CD14-positive monocyte (primary cell): ENCODE data around the gene STX8. TPM values are rescaled to one million over a fixed set of nuclear protein-coding genes. Genes with fewer than 3 reads are reported as not detected.

Source experiments
- DNase-seq, 3 donors: peaks; one replicate each; pipeline ENCODE4 v3.0.0-alpha.2; 2011 to 2022
- H2AFZ ChIP-seq: 2 replicates; pipeline ENCODE4 v1.6.0; 2012; ENCODE audit warnings: mild to moderate bottlenecking, low read depth, low read length, inconsistent platforms; ENCODE audit not compliant: insufficient read depth, poor library complexity, severe bottlenecking
- H3K27ac ChIP-seq, 2 donors: 1 replicate in 1 of 2; 2 replicates in 1 of 2; pipeline ENCODE4 v1.5.1; 2012 to 2013; ENCODE audit warnings: low read length in 2 of 2, control low read depth in 1 of 2, inconsistent platforms in 1 of 2, low read depth in 1 of 2, mild to moderate bottlenecking in 1 of 2
- H3K27me3 ChIP-seq, 2 donors: one replicate each; pipeline versions ENCODE4 v1.6.0 to v1.6.1; 2011 to 2013; ENCODE audit warnings: low read length in 2 of 2; ENCODE audit not compliant: control insufficient read depth in 2 of 2, insufficient read depth in 2 of 2
- H3K36me3 ChIP-seq, 2 donors: replicated peaks in 1 of 2; 1 replicate in 1 of 2; 2 replicates in 1 of 2; pipeline versions ENCODE4 v1.5.1 to v1.6.1; 2012 to 2013; ENCODE audit warnings: low read length in 2 of 2, control low read depth in 1 of 2, inconsistent platforms in 1 of 2, mild to moderate bottlenecking in 1 of 2; ENCODE audit not compliant: insufficient read depth in 2 of 2, control insufficient read depth in 1 of 2
- H3K4me1 ChIP-seq, 2 donors: 1 replicate in 1 of 2; 2 replicates in 1 of 2; pipeline versions ENCODE4 v1.5.1 to v1.6.1; 2012 to 2013; ENCODE audit warnings: low read length in 2 of 2, control low read depth in 1 of 2, inconsistent platforms in 1 of 2, mild to moderate bottlenecking in 1 of 2, moderate library complexity in 1 of 2; ENCODE audit not compliant: insufficient read depth in 2 of 2, control insufficient read depth in 1 of 2
- H3K4me2 ChIP-seq: replicated peaks from 2 replicates; pipeline ENCODE3; 2012; ENCODE audit warnings: low read length, moderate library complexity, mild to moderate bottlenecking; ENCODE audit not compliant: poor library complexity, severe bottlenecking; ENCODE audit errors: extremely low read depth
- H3K4me3 ChIP-seq, 3 experiments: fragments of 200-600 bp in 1 of 3; sonication (generic) in 1 of 3; replicated peaks in 1 of 3; 1 replicate in 2 of 3; 2 replicates in 1 of 3; pipeline ENCODE4 v1.5.1; 2011 to 2013; ENCODE audit warnings: low read length in 3 of 3, mild to moderate bottlenecking in 3 of 3, control low read depth in 2 of 3, low read depth in 2 of 3, inconsistent platforms in 1 of 3, moderate library complexity in 1 of 3
- H3K79me2 ChIP-seq: 2 replicates; pipeline ENCODE4 v1.6.0; 2012; ENCODE audit warnings: mild to moderate bottlenecking, control low read depth, inconsistent platforms, low read length, moderate library complexity; ENCODE audit not compliant: insufficient read depth
- H3K9ac ChIP-seq: 2 replicates; pipeline ENCODE4 v1.6.0; 2017; ENCODE audit warnings: low read length, mild to moderate bottlenecking; ENCODE audit not compliant: insufficient read depth, poor library complexity, severe bottlenecking
- H3K9me3 ChIP-seq, 2 donors: replicated peaks in 1 of 2; 1 replicate in 1 of 2; 2 replicates in 1 of 2; pipeline versions ENCODE4 v1.5.1 to v1.6.1; 2012 to 2013; ENCODE audit warnings: low read length in 2 of 2, control low read depth in 1 of 2; ENCODE audit not compliant: control insufficient read depth in 1 of 2, insufficient read depth in 1 of 2
- H4K20me1 ChIP-seq: 2 replicates; pipeline ENCODE4 v1.6.0; 2012; ENCODE audit warnings: mild to moderate bottlenecking, low read length, control low read depth, moderate library complexity; ENCODE audit not compliant: insufficient read depth
- H3K27ac Mint-ChIP-seq, 7 donors: one replicate each; pipeline ENCODE4 v1.8.0; 2020; ENCODE audit warnings: mild to moderate bottlenecking in 7 of 7, mixed read lengths in 7 of 7, moderate library complexity in 6 of 7, inconsistent platforms in 2 of 7
- H3K27me3 Mint-ChIP-seq, 3 donors: one replicate each; pipeline ENCODE4 v1.8.0; 2021 to 2022; ENCODE audit warnings: low read depth in 3 of 3, mild to moderate bottlenecking in 3 of 3, mixed read lengths in 3 of 3, moderate library complexity in 3 of 3, inconsistent platforms in 1 of 3
- H3K36me3 Mint-ChIP-seq, 2 donors: one replicate each; pipeline ENCODE4 v1.8.0; 2020; ENCODE audit warnings: mixed read lengths in 2 of 2, inconsistent platforms in 1 of 2, mild to moderate bottlenecking in 1 of 2
- H3K4me1 Mint-ChIP-seq: one replicate; pipeline ENCODE4 v1.8.0; 2020; ENCODE audit warnings: mild to moderate bottlenecking, mixed read lengths
- H3K4me3 Mint-ChIP-seq, 2 donors: one replicate each; pipeline ENCODE4 v1.8.0; 2020; ENCODE audit warnings: mild to moderate bottlenecking in 2 of 2, mixed read lengths in 2 of 2, moderate library complexity in 1 of 2
- H3K9me3 Mint-ChIP-seq, 7 donors: one replicate each; pipeline ENCODE4 v1.8.0; 2020 to 2022; ENCODE audit warnings: mixed read lengths in 7 of 7, mild to moderate bottlenecking in 6 of 7, moderate library complexity in 6 of 7, inconsistent platforms in 2 of 7
- WGBS: methylation state at CpG from one replicate; pipeline ENCODE4 v1.1.5; 2013; ENCODE audit warnings: missing lambda C conversion rate; ENCODE audit not compliant: insufficient coverage; 5-methylcytosine and 5-hydroxymethylcytosine counted together
- intact Hi-C, 2 donors: fragments of 100-400 bp; cut with micrococcal nuclease; formaldehyde crosslinking; loops; one replicate each; pipeline versions ENCODE4 v1.15.0 to v1.15.1; 2023
- polyA plus RNA-seq, 3 donors: library from polyadenylated mRNA; depleted of rRNA in 1 of 3; unstranded in 2 of 3; stranded (reverse) in 1 of 3; fragments of 300-500 nt in 2 of 3; fragments of >200 nt in 1 of 3; fragmentation: Illumina TruSeq in 2 of 3; gene quantifications; 1 replicate in 2 of 3; 2 replicates in 1 of 3; pipeline ENCODE4 v1.2.3, GENCODE V29; 2012 to 2021
- TF ChIP-seq, protein P1 (sequence below): fragments of 200-600 bp; IDR thresholded peaks from one replicate; pipeline ENCODE4 v1.8.0; 2022; ENCODE audit warnings: antibody characterized with exemption, mild to moderate bottlenecking

STX8 gene
- polyA plus RNA-seq, 3 donors = 44.4 to 170 (median 142) TPM

DNA sequence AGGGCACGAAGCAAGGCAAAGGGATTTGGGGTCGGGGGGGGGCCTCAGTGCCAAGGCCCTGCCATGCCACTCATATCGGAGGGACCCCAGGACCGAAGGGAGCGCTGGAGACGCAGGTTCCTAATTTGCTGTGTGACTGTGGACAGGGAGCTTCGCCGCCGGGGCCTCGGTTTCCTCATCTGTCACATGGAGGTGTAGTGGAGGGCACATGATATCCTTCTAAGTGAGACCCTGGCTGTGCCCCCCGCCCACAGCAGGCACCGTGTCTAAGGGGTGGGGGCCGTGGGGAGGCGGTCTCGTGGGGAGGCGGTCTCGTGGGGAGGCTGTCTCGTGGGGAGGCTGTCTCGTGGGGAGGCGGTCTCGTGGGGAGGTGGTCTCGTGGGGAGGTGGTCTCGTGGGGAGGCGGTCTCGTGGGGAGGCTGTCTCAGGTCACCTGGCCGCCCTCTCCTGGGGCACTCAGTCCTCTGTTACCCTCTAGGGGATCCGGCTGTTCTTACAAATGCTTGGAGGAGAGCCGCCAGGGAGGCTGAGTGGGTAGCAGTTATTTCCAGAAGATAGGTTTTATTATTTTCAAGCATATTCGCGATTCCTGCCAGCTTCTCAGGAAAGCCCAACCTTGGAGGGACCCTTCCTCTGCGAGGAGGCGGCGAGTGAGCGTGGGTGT is 349.4 kb downstream of the STX8 start:
- Mint-ChIP-seq H3K4me3 (no peak overlapping the region), H3K4me1 (no peaks in the 10 kb centered on the region), H3K27me3 (peaks cover 0 to 4% (median under 1%) of the 10 kb centered on the region in 3 donors), H3K27ac (no peak overlapping the region), H3K9me3 (no peaks in the 10 kb centered on the region), H3K36me3 (no peaks in the 10 kb centered on the region)
- intact Hi-C loops = no loop called here
- Histone ChIP-seq H2AFZ (no peak overlapping the region), H4K20me1 (no peaks in the 10 kb centered on the region), H3K79me2 (no peaks in the 10 kb centered on the region), H3K27me3 (no peaks in the 10 kb centered on the region), H3K4me2 (no peak overlapping the region), H3K27ac (no peak overlapping the region), H3K36me3 (no peaks in the 10 kb centered on the region), H3K9me3 (no peaks in the 10 kb centered on the region), H3K4me3 (no peak overlapping the region), H3K9ac (no peak overlapping the region), H3K4me1 (no peaks in the 10 kb centered on the region)
- TF ChIP-seq, protein P1, sequence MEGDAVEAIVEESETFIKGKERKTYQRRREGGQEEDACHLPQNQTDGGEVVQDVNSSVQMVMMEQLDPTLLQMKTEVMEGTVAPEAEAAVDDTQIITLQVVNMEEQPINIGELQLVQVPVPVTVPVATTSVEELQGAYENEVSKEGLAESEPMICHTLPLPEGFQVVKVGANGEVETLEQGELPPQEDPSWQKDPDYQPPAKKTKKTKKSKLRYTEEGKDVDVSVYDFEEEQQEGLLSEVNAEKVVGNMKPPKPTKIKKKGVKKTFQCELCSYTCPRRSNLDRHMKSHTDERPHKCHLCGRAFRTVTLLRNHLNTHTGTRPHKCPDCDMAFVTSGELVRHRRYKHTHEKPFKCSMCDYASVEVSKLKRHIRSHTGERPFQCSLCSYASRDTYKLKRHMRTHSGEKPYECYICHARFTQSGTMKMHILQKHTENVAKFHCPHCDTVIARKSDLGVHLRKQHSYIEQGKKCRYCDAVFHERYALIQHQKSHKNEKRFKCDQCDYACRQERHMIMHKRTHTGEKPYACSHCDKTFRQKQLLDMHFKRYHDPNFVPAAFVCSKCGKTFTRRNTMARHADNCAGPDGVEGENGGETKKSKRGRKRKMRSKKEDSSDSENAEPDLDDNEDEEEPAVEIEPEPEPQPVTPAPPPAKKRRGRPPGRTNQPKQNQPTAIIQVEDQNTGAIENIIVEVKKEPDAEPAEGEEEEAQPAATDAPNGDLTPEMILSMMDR = no peak
- WGBS = 86% methylated on average over 21 of the region's 34 CpGs
- no peak for DNase-seq

DNA sequence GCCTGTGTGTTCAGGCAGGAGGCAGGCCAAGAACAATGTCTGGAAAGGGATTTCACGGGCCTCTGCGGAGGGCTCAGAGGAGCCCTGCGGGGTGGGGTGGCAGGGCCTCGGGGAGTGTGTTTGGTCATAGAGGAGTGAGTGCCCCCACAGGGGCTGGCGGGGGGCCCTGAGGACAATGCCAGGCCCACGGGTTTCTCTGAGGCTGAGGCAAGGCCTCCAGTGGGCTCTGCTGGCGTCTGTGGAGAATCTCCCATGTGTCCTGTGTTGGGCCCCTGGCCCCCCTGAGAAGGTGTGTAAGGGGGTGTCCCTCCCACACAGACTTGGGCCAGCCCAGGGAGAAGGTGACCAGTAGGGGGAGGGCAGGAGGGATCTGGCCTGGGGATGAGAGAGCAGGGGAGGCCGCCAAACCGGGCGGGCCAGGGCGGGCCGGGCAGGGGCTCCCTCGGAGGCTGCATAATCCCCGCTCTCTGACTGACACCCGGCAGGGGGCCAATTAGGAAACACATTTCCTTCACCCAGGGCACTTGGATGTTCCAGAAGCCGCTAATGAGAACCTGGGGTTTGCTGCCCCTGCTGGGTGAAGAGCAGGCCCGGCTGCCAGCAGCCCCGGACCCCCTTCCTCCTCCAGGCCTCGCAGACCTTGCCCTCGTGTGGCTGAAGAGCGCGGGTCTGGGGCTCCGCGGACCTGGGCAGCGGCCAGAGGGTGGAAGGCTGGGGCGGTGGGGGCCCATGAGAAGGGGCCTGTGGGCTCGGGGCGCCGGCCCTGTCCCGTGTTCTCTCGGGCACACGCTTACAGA is 350.1 kb downstream of the STX8 start:
- no peaks in the 10 kb centered on the region for H3K27me3 ChIP-seq
- Mint-ChIP-seq H3K36me3 (no peaks in the 10 kb centered on the region), H3K9me3 (no peaks in the 10 kb centered on the region), H3K27me3 (peaks cover 0 to 4% (median 0%) of the 10 kb centered on the region in 3 donors), H3K4me1 (no peaks in the 10 kb centered on the region), H3K27ac (no peak overlapping the region), H3K4me3 (no peak overlapping the region)
- no peak overlapping the region for H3K9ac ChIP-seq
- no peak overlapping the region for H3K4me3 ChIP-seq
- no peak overlapping the region for H3K4me2 ChIP-seq
- no peak overlapping the region for H3K27ac ChIP-seq
- H3K36me3 ChIP-seq = no peaks in the 10 kb centered on the region
- no peak for DNase-seq
- H3K9me3 ChIP-seq = no peaks in the 10 kb centered on the region
- H4K20me1 ChIP-seq = no peaks in the 10 kb centered on the region
- H2AFZ ChIP-seq = no peak overlapping the region
- intact Hi-C loops = no loop called here
- H3K79me2 ChIP-seq = no peaks in the 10 kb centered on the region
- H3K4me1 ChIP-seq = no peaks in the 10 kb centered on the region
- 84% methylated on average over 14 of the region's 32 CpGs for WGBS
- TF ChIP-seq, protein P1 = no peak
